Large intestine (tissue), 3 donors: ENCODE measurements around the gene WDFY4. TPM values are rescaled to one million over a fixed set of nuclear protein-coding genes. Genes with fewer than 3 reads are reported as not detected.

ENCODE experiments used
- DNase-seq, 2 donors: peaks; one replicate each; pipeline versions ENCODE4 v3.0.0 to v3.0.0-alpha.2; 2013
- H3K27ac ChIP-seq: one replicate; pipeline ENCODE4 v1.5.1; 2013; ENCODE audit warnings: low read length
- H3K27me3 ChIP-seq: 2 replicates; pipeline ENCODE4 v1.6.1; 2013; ENCODE audit warnings: low read length; ENCODE audit not compliant: control insufficient read depth, insufficient read depth
- H3K36me3 ChIP-seq: 2 replicates; pipeline ENCODE4 v1.6.1; 2013; ENCODE audit warnings: low read length; ENCODE audit not compliant: control insufficient read depth, insufficient read depth
- H3K4me1 ChIP-seq: one replicate; pipeline ENCODE4 v1.6.1; 2013; ENCODE audit warnings: low read length; ENCODE audit not compliant: control insufficient read depth, insufficient read depth
- H3K4me3 ChIP-seq: one replicate; pipeline ENCODE4 v1.5.1; 2013; ENCODE audit warnings: low read length
- H3K9me3 ChIP-seq: one replicate; pipeline ENCODE4 v1.6.1; 2013; ENCODE audit warnings: mild to moderate bottlenecking, low read depth, low read length, moderate library complexity; ENCODE audit not compliant: control insufficient read depth
- WGBS: methylation state at CpG from one replicate; pipeline ENCODE4 v1.1.5; 2013; ENCODE audit warnings: low lambda C conversion rate; ENCODE audit not compliant: insufficient coverage; 5-methylcytosine and 5-hydroxymethylcytosine counted together
- polyA plus RNA-seq: library from polyadenylated mRNA; unstranded; fragments of 120-200 nt; gene quantifications from one replicate; pipeline ENCODE4 v1.2.1, GENCODE V29; 2013

The WDFY4 gene
- polyA plus RNA-seq, 1 donor: 3.5 TPM

DNA sequence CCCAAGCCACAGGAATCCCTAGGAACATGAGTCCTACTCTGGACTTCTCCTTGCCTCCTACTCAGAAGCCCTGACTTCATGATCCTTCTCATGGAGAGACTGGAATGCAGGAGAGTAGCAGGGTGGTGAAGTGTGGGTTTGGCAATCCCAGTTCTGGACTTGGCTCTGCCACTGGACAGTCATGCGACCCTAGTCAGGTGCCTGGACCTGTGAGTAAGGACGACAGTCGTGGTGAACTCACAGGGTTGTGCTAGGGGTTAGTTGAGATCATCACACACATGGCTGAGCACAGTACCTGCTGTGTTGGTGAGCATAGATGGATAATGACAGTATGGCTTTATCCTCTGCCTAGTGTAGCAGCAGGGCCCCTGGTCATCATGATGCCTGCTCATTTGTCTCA, 137.0 kb downstream of the WDFY4 start:
- H3K36me3 ChIP-seq: no peaks in the 10 kb centered on the region
- no peaks in the 10 kb centered on the region for H3K9me3 ChIP-seq
- WGBS: no CpG with 5 or more reads among the region's 3 CpGs
- H3K4me3 ChIP-seq: no peak overlapping the region
- no peaks in the 10 kb centered on the region for H3K4me1 ChIP-seq
- DNase-seq: no peak
- no peaks in the 10 kb centered on the region for H3K27me3 ChIP-seq
- H3K27ac ChIP-seq: no peak overlapping the region

DNA sequence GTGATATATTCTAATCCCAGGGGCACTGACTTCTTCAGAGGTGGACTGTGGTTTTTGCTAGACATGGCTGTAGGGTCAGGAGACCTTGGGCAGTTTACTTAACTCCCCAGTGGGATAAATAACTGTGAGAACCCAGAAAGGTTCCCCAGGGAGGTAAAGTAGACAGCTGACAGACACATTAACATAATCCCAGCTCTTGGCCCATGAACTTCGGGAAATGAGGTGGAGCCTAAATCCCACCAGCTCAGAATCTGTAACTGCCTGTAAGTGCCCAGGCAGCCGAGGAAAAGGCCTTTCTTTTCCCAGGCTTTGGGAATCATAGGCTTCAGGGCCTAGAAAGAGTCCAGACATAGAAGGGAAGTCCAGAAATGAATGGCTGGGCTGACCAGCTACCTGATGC, 149.0 kb downstream of the WDFY4 start:
- Histone ChIP-seq H3K9me3 (no peaks in the 10 kb centered on the region), H3K4me1 (no peaks in the 10 kb centered on the region), H3K4me3 (no peak overlapping the region), H3K27me3 (no peaks in the 10 kb centered on the region), H3K36me3 (no peaks in the 10 kb centered on the region), H3K27ac (no peak overlapping the region)
- WGBS: no CpG with 5 or more reads among the region's 2 CpGs
- no peak for DNase-seq

GRCh38 chr10:48834189-48834965, 149.7 kb downstream of the WDFY4 start:
- Histone ChIP-seq H3K4me1 (no peaks in the 10 kb centered on the region), H3K9me3 (no peaks in the 10 kb centered on the region), H3K27me3 (no peaks in the 10 kb centered on the region), H3K27ac (no peak overlapping the region), H3K4me3 (no peak overlapping the region), H3K36me3 (no peaks in the 10 kb centered on the region)
- WGBS: no CpG with 5 or more reads among the region's 2 CpGs
- no peak for DNase-seq

DNA sequence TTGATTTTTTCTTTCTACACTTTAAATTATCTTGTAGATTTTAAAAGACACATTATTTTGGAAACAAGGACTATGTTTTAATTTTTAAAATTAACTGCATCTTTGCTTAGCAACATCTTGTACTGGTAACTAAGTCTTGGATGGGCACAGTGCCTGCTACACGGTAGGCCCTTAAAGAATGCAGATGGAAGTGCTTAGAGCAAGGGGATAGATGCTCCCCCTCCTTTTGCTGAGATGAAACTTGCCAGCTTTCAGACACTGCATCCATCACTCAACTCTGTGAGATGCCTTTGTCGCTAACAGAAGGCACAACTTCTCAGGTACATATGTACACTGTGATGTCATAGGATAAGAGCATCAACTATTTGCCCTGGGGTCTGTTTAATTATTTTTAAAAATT, 151.1 kb downstream of the WDFY4 start:
- Histone ChIP-seq H3K27me3 (no peaks in the 10 kb centered on the region), H3K36me3 (no peaks in the 10 kb centered on the region), H3K4me3 (no peak overlapping the region), H3K4me1 (no peaks in the 10 kb centered on the region), H3K27ac (no peak overlapping the region), H3K9me3 (no peaks in the 10 kb centered on the region)
- WGBS: no CpG with 5 or more reads among the region's 2 CpGs
- DNase-seq: no peak

DNA sequence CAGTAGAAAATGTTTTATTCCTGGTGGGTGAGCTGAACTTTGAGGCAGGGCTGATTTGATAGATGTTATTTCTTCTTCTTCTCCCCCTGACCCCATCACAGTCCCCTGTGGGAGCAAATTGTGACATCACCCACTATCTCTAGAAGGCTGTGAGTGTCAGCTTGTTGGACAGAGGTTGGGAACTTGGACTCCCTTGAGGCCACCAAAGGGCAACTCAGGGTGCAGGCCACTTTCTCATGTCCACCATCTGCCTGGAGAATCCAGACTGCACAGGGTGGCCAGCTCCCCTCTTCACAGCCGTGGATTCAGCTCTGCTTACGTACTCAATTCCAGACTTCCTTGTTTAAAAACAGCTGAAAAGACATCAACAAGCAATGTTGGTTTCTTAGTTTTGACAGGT, 151.9 kb downstream of the WDFY4 start:
- WGBS: no CpG with 5 or more reads among the region's 2 CpGs
- DNase-seq: no peak
- H3K4me3 ChIP-seq: no peak overlapping the region
- no peaks in the 10 kb centered on the region for H3K9me3 ChIP-seq
- H3K4me1 ChIP-seq: no peaks in the 10 kb centered on the region
- H3K36me3 ChIP-seq: no peaks in the 10 kb centered on the region
- no peaks in the 10 kb centered on the region for H3K27me3 ChIP-seq
- no peak overlapping the region for H3K27ac ChIP-seq

DNA sequence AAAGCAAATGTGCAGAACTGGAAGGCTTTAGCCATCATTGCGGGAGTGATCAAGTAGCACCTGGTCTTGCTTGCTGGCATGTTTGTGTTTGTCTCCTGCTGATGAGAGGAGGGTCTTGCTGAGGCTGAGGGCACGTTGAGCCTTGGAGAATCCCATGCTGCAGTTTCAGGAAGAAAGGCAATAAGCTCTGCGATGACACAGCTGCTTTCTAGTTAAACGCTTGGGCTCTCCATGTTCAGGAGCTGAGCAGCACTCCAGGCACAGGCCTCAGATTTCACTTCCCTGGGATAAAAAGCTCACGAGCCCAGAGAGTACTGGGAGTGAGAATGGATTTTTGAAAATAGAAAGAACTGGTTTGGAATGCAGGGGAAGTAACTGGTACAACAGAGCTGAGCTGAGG, 154.2 kb downstream of the WDFY4 start:
- Histone ChIP-seq H3K36me3 (no peaks in the 10 kb centered on the region), H3K9me3 (no peaks in the 10 kb centered on the region), H3K27ac (no peak overlapping the region), H3K27me3 (peaks cover 2% of the 10 kb centered on the region), H3K4me3 (no peak overlapping the region), H3K4me1 (no peaks in the 10 kb centered on the region)
- no peak for DNase-seq
- WGBS: no CpG with 5 or more reads among the region's 5 CpGs

DNA sequence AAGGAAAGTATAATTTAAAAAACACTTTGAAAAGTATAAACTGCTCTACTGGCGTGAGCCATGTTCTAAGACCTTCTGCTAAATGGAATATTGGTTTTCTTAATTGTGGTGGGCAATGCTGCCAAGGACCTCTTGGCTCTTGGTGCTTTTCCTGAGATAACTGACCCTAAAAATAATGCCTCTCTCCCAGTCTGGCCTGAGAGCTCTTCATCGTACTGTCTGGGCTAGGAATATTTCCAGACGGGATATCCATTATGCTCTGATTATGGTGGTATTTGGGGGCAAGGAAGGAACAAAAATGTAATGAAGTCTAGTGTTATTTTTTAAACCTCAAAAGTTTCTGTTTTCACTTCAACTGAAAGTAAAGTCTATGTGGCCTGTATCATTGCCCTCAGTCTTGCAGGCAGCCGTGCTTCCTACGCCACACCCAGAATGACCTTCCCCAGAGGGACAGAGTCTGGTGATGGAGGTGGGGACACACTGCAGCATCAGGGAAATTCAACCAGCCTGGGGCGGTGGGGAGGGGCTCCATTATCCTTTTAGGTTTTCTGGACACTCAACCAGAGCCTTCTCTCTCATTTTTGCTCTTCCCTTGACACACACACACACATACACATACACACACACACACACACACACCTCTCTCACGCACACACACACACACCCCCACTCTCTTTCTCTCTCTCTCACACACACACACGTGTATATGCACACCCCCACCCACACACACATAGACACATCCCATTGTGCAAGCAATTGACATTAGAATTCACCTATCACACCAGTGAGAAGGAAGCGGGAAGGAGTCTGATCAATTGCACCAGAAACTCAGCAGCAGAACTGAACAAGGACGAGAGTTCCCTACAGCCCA, 155.4 kb downstream of the WDFY4 start:
- H3K27ac ChIP-seq: no peak overlapping the region
- WGBS: 83% methylated on average over 2 of the region's 10 CpGs
- no peaks in the 10 kb centered on the region for H3K36me3 ChIP-seq
- no peak overlapping the region for H3K4me3 ChIP-seq
- no peak for DNase-seq
- H3K9me3 ChIP-seq: no peaks in the 10 kb centered on the region
- H3K27me3 ChIP-seq: peaks cover 2% of the 10 kb centered on the region
- H3K4me1 ChIP-seq: no peaks in the 10 kb centered on the region

- Histone ChIP-seq H3K27ac (no peak overlapping the region), H3K36me3 (no peaks in the 10 kb centered on the region), H3K4me1 (no peaks in the 10 kb centered on the region), H3K27me3 (peaks cover 2% of the 10 kb centered on the region), H3K4me3 (no peak overlapping the region), H3K9me3 (no peaks in the 10 kb centered on the region)
- DNase-seq: no peak
- WGBS: no CpG with 5 or more reads among the region's 11 CpGs
Measured at GRCh38 chr10:48842231-48842630, 157.6 kb downstream of the WDFY4 start.

DNA sequence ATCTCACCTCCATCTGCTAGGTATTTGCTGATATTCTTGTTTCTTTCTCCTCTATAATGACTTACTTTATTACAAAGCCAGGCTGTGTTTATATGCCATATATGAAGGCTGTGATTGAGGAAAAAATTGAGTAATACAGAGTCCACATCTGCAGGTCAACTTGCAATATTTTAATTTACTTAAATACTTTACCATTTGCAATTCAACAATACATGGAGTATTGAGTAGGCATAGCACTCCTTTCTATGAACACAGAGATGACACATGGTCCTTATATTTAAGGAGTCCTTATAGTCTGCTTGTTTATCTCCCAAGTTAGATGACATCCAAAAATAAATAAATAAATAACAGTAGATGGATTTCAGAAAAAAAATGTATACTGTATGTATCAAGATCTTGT, 158.5 kb downstream of the WDFY4 start:
- no peak for DNase-seq
- Histone ChIP-seq H3K36me3 (no peaks in the 10 kb centered on the region), H3K27me3 (peaks cover 2% of the 10 kb centered on the region), H3K27ac (no peak overlapping the region), H3K4me3 (no peak overlapping the region), H3K9me3 (no peaks in the 10 kb centered on the region), H3K4me1 (no peaks in the 10 kb centered on the region)

- H3K9me3 ChIP-seq: no peaks in the 10 kb centered on the region
- whole genome bisulfite sequencing: no CpG with 5 or more reads among the region's 3 CpGs
- peaks cover 2% of the 10 kb centered on the region for H3K27me3 ChIP-seq
Measured at GRCh38 chr10:48844616-48845015, 159.9 kb downstream of the WDFY4 start.

More at GRCh38 chr10:48844616-48845015, 159.9 kb downstream of the WDFY4 start:
- Histone ChIP-seq H3K4me1 (no peaks in the 10 kb centered on the region), H3K27ac (no peak overlapping the region), H3K4me3 (no peak overlapping the region), H3K36me3 (no peaks in the 10 kb centered on the region)
- DNase-seq: no peak
